Karpas-422 (cell line): Measurements from ENCODE around the gene NKAIN2. TPM values are rescaled to one million over a fixed set of nuclear protein-coding genes. Genes with fewer than 3 reads are reported as not detected.
"Not testable (repeated sequence)": the region's sequence is repeated elsewhere in the genome, so short reads cannot be mapped to it uniquely, and the experiment has no call there.

Experiments used
- DNase-seq: peaks from one replicate; pipeline ENCODE4 v3.0.0-alpha.2; 2015
- H2AFZ ChIP-seq: fragments of 200-600 bp; sonication (generic); 2 replicates; pipeline ENCODE4 v1.6.1; 2014; ENCODE audit warnings: antibody characterized with exemption, low read length, mixed read lengths
- H3K27ac ChIP-seq: fragments of 200-600 bp; sonication (generic); 2 replicates; pipeline ENCODE4 v1.5.1; 2014; ENCODE audit warnings: mild to moderate bottlenecking, low read length, moderate library complexity
- H3K27me3 ChIP-seq: fragments of 200-600 bp; sonication (generic); 2 replicates; pipeline ENCODE4 v1.6.1; 2014; ENCODE audit warnings: low read length, mixed read lengths
- H3K36me3 ChIP-seq: fragments of 200-600 bp; sonication (generic); 2 replicates; pipeline ENCODE4 v1.6.1; 2014; ENCODE audit warnings: low read length, mixed read lengths; ENCODE audit not compliant: insufficient read depth
- H3K4me1 ChIP-seq: fragments of 200-600 bp; sonication (generic); 2 replicates; pipeline ENCODE4 v1.6.1; 2014; ENCODE audit warnings: mild to moderate bottlenecking, low read length, mixed read lengths
- H3K4me2 ChIP-seq: fragments of 200-600 bp; sonication (generic); 2 replicates; pipeline ENCODE4 v1.6.1; 2014; ENCODE audit warnings: low read length, low read depth, mild to moderate bottlenecking; ENCODE audit not compliant: poor library complexity, severe bottlenecking
- H3K4me3 ChIP-seq: fragments of 200-600 bp; sonication (generic); 2 replicates; pipeline ENCODE4 v1.5.1; 2014; ENCODE audit warnings: mild to moderate bottlenecking, antibody characterized with exemption, low read length, mixed read lengths
- H3K79me2 ChIP-seq: fragments of 200-600 bp; sonication (generic); 2 replicates; pipeline ENCODE4 v1.6.1; 2014; ENCODE audit warnings: mild to moderate bottlenecking, low read length, mixed read lengths
- H3K9ac ChIP-seq: fragments of 200-600 bp; sonication (generic); 2 replicates; pipeline ENCODE4 v1.6.0; 2014; ENCODE audit warnings: low read length
- H3K9me2 ChIP-seq: fragments of 200-600 bp; sonication (generic), shearing (Covaris generic); replicated peaks from 2 replicates; pipeline ENCODE4 v1.6.0; 2014; ENCODE audit warnings: mild to moderate bottlenecking, low read length, moderate library complexity; ENCODE audit not compliant: insufficient read depth
- H3K9me3 ChIP-seq: fragments of 300-700, 200-600 bp; sonication (generic); 2 replicates; pipeline ENCODE4 v1.6.1; 2014; ENCODE audit warnings: low read length, mixed read lengths
- H4K20me1 ChIP-seq: fragments of 200-600 bp; sonication (generic); 2 replicates; pipeline ENCODE4 v1.6.1; 2014; ENCODE audit warnings: mild to moderate bottlenecking, antibody characterized with exemption, low read length, low read depth; ENCODE audit not compliant: insufficient read depth
- total RNA-seq: library from RNA; depleted of rRNA; stranded (reverse); fragments of >200 nt; shearing (Covaris generic); gene quantifications from 2 replicates; pipeline ENCODE4 v1.2.3, GENCODE V29; 2014; ENCODE audit warnings: low replicate concordance

The NKAIN2 gene
- total RNA-seq, 1 experiment from 2014 or later: not detected

DNA sequence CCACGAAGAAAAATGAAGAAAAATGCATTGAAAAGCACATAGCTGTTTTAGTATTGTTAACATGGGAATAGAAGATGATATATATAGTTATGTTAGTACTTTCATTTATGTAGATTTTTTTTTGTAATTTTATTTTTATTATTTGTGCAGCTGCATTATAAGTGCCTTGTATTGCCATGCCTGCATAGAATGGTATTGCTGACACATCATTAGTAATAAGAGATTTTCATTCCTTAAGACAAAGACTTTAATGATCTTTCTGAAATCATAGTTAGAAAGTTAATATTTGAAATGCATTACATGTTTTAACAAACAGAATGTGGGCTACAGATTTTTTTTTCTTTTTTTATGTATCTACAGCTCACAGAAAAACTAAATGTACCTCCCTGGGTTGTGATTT is 506.5 kb downstream of the NKAIN2 start:
- H3K36me3 ChIP-seq: no peaks in the 10 kb centered on the region
- no peak overlapping the region for H2AFZ ChIP-seq
- H3K9ac ChIP-seq: no peak overlapping the region
- H3K4me2 ChIP-seq: no peak overlapping the region
- no peak for DNase-seq
- no peaks in the 10 kb centered on the region for H4K20me1 ChIP-seq
- no peaks in the 10 kb centered on the region for H3K4me1 ChIP-seq
- no peak overlapping the region for H3K27ac ChIP-seq
- no peaks in the 10 kb centered on the region for H3K9me2 ChIP-seq
- H3K4me3 ChIP-seq: no peak overlapping the region
- H3K27me3 ChIP-seq: no peaks in the 10 kb centered on the region
- H3K9me3 ChIP-seq: peaks cover 1% of the 10 kb centered on the region; the same call in 1 of the 2 replicates
- H3K79me2 ChIP-seq: no peaks in the 10 kb centered on the region

DNA sequence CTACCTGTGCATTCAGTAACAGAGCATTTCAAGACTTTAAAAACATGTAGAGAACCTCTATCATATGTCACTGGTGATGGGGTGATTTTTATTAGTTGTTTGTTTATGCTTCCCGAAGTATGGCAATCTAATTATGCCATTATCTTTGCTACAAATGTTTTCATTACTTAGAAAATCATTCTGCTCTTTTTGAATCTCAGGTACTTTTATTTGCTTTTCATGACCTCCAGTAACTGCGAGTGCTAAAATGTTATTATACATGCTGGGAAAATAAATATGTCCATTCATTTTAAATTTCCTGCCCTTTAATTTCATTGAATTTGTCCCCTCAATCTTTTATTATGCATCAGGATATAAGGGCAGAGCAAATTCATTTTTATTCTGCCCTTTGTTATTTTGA is 515.7 kb downstream of the NKAIN2 start:
- Histone ChIP-seq H3K4me3 (no peak overlapping the region), H3K4me2 (no peak overlapping the region), H3K9ac (no peak overlapping the region), H3K9me2 (no peaks in the 10 kb centered on the region), H2AFZ (no peak overlapping the region), H4K20me1 (no peaks in the 10 kb centered on the region), H3K9me3 (peaks cover 12% of the 10 kb centered on the region; the same call in 1 of the 2 replicates), H3K27ac (no peak overlapping the region), H3K27me3 (no peaks in the 10 kb centered on the region), H3K79me2 (no peaks in the 10 kb centered on the region), H3K4me1 (no peaks in the 10 kb centered on the region), H3K36me3 (no peaks in the 10 kb centered on the region)
- no peak for DNase-seq

DNA sequence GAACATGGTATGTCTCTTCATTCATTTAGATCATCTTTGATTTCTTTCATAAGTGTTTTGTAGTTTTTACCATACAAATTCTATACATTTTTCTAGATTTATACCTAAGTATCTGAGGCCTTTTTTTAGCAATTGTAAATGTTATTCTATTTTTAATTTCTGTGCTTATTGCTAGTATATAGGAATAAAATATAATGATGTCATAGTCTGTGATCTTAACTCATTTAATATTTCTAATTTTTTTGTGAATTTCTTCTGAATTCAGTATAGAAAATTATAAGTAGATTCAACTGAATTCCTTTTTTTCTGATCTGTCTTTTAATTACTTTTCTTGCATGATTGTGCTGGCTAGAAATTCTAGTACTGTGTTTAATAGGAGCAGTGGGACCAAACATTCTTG is 520.6 kb downstream of the NKAIN2 start:
- H3K4me2 ChIP-seq: no peak overlapping the region
- H3K79me2 ChIP-seq: no peaks in the 10 kb centered on the region
- no peak for DNase-seq
- no peak overlapping the region for H2AFZ ChIP-seq
- no peak overlapping the region for H3K4me3 ChIP-seq
- no peaks in the 10 kb centered on the region; the same call in 1 of the 2 replicates for H3K36me3 ChIP-seq
- H4K20me1 ChIP-seq: no peaks in the 10 kb centered on the region
- H3K4me1 ChIP-seq: no peaks in the 10 kb centered on the region
- H3K27ac ChIP-seq: no peak overlapping the region
- peaks cover 23% of the 10 kb centered on the region for H3K9me3 ChIP-seq
- no peaks in the 10 kb centered on the region for H3K27me3 ChIP-seq
- no peak overlapping the region for H3K9ac ChIP-seq
- H3K9me2 ChIP-seq: no peaks in the 10 kb centered on the region

DNA sequence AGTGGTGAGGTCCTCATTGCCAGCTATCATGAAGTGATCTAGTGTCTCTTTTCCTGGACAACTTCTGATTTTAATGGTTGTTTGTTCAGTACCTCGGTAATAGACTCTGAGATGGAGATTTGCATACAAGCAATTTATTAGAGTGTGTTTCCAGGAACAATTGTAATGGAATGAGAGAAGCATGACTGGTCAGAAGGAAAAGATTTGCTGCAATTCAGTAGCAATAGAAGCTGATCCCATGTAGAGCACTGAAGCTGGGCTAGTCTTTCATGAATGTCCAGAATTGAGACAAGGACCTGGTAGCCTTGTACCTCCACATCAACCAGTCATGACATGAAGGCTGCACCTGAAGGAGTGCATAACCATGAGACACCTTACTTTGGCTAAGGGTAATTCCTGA is 526.5 kb downstream of the NKAIN2 start:
- Histone ChIP-seq H3K9me3 (peaks cover 13% of the 10 kb centered on the region), H3K36me3 (no peaks in the 10 kb centered on the region; the same call in 1 of the 2 replicates), H3K9ac (no peak overlapping the region), H4K20me1 (no peaks in the 10 kb centered on the region), H2AFZ (no peak overlapping the region), H3K27ac (no peak overlapping the region), H3K4me3 (no peak overlapping the region), H3K4me1 (no peaks in the 10 kb centered on the region), H3K79me2 (no peaks in the 10 kb centered on the region), H3K27me3 (no peaks in the 10 kb centered on the region), H3K4me2 (no peak overlapping the region), H3K9me2 (no peaks in the 10 kb centered on the region)
- DNase-seq: no peak

DNA sequence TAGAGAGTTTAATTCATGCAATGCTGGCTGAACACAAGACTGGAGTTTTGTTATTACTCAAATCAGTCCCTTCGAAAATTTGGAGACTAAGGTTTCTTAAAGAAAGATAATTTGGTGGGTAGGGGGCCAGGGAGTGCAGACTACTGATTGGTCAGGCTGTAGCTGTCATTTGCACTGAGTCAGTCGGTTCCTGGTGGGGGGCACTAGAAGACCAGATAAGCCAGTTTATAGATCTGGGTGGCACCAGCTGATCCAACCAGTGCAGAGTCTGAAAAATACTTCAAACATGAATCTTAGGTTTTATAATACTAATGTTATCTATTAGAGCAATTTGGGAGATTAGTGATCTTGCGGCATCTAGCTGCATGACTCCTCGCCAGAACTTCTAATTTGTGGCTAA is 530.7 kb downstream of the NKAIN2 start:
- H4K20me1 ChIP-seq: no peaks in the 10 kb centered on the region
- no peaks in the 10 kb centered on the region for H3K79me2 ChIP-seq
- H3K27me3 ChIP-seq: no peaks in the 10 kb centered on the region
- no peak overlapping the region for H2AFZ ChIP-seq
- H3K9me3 ChIP-seq: peaks cover 3% of the 10 kb centered on the region; the same call in 1 of the 2 replicates
- no peak overlapping the region for H3K4me3 ChIP-seq
- H3K9ac ChIP-seq: no peak overlapping the region
- H3K36me3 ChIP-seq: no peaks in the 10 kb centered on the region
- no peak for DNase-seq
- H3K4me2 ChIP-seq: no peak overlapping the region
- H3K9me2 ChIP-seq: no peaks in the 10 kb centered on the region
- H3K27ac ChIP-seq: no peak overlapping the region
- H3K4me1 ChIP-seq: no peaks in the 10 kb centered on the region

DNA sequence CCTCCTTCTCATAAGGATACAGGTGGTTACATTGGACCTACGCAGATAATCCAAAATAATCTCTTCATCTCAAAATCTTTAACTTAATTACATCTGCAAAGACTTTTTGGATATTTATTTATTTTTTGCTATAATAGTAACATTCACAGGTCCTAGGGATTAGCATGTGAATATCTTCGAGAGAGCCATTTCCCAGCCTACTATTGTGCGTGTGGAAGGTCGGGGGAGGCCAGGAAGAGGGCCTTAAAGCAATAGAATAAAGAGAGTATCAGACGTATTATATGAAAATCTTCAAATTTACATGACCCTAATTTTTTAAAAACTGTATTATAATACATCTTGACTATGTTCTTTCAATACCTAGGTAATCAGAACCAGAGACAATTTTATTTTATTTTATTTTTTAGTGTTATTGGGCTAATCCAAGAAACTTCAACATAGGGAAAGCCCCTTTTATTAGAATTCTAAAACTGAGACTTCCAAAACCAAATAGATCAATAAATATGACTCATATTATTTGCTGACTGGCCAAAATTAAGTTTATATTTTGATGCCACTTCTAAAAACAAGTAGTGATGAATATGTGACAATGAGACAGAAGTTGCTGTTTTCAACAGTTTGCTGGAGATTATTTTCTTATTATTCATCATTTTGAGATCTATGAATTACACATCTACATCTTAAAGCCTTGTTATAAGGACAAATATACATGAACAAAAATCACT is 536.1 kb downstream of the NKAIN2 start:
- no peaks in the 10 kb centered on the region for H3K9me2 ChIP-seq

DNA sequence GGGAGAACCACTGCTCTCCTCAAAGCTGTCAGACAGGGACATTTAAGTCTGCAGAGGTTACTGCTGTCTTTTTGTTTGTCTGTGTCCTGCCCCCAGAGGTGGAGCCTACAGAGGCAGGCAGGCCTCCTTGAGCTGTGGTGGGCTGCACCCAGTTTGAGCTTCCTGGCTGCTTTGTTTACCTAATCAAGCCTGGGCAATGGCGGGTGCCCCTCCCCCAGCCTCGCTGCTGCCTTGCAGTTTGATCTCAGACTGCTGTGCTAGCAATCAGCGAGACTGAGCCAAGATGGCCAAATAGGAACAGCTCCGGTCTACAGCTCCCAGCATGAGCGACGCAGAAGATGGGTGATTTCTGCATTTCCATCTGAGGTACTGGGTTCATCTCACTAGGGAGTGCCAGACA is 544.7 kb downstream of the NKAIN2 start:
- H3K4me1 ChIP-seq, H3K9ac ChIP-seq, H3K27me3 ChIP-seq, H2AFZ ChIP-seq, H3K36me3 ChIP-seq, H3K4me3 ChIP-seq, H3K4me2 ChIP-seq, H3K27ac ChIP-seq, H4K20me1 ChIP-seq, H3K9me2 ChIP-seq, H3K79me2 ChIP-seq, DNase-seq: not testable (repeated sequence)
- peaks cover 14% of the 10 kb centered on the region; the same call in 1 of the 2 replicates for H3K9me3 ChIP-seq

More for the DNA sequence above, 536.1 kb downstream of the NKAIN2 start:
- Histone ChIP-seq H3K4me2 (no peak overlapping the region), H4K20me1 (no peaks in the 10 kb centered on the region), H3K4me1 (no peaks in the 10 kb centered on the region), H3K27ac (no peak overlapping the region), H3K9ac (no peak overlapping the region), H3K9me3 (peaks cover 7% of the 10 kb centered on the region; the same call in 1 of the 2 replicates), H3K36me3 (no peaks in the 10 kb centered on the region), H2AFZ (no peak overlapping the region), H3K27me3 (no peaks in the 10 kb centered on the region), H3K4me3 (no peak overlapping the region), H3K79me2 (no peaks in the 10 kb centered on the region)
- no peak for DNase-seq

DNA sequence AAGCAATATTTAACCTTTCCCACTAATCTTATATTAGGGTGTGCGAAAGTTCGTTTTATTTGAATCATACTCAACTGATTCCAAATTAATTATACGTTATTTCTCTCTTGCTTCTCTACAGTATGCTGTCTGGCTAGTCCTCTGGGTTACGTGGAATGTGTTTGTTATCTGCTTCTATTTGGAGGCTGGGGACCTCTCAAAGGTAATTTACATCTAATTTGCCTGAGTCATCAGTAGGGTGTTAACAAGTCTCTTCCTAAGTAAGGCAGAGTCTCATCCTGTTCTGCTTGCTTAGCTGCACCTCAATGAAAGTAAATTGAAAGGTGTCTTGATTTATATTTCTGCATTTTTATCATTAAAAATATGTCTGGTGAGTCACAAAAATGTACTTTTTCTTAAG is 551.5 kb downstream of the NKAIN2 start:
- Histone ChIP-seq H3K9me2 (no peaks in the 10 kb centered on the region), H3K4me2 (no peak overlapping the region), H3K9me3 (peaks cover 9% of the 10 kb centered on the region; the same call in 1 of the 2 replicates), H3K36me3 (no peaks in the 10 kb centered on the region), H3K27ac (no peak overlapping the region), H3K4me3 (no peak overlapping the region), H3K4me1 (no peaks in the 10 kb centered on the region), H4K20me1 (no peaks in the 10 kb centered on the region), H3K27me3 (0 out of 2 replicates have a peak, but pooled peaks cover 2% of the 10 kb centered on the region), H3K79me2 (no peaks in the 10 kb centered on the region), H2AFZ (no peak overlapping the region), H3K9ac (no peak overlapping the region)
- no peak for DNase-seq
